ENCODE measurements around the gene SRPX.

Gene SRPX, protein sequence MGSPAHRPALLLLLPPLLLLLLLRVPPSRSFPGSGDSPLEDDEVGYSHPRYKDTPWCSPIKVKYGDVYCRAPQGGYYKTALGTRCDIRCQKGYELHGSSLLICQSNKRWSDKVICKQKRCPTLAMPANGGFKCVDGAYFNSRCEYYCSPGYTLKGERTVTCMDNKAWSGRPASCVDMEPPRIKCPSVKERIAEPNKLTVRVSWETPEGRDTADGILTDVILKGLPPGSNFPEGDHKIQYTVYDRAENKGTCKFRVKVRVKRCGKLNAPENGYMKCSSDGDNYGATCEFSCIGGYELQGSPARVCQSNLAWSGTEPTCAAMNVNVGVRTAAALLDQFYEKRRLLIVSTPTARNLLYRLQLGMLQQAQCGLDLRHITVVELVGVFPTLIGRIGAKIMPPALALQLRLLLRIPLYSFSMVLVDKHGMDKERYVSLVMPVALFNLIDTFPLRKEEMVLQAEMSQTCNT

GRCh38 chrX:38220415-38221390, at the start of gene SRPX:
SRPX (minus strand) TSS chrX:38220871; CDS start chrX:38220792, 79 bp downstream.
- no peak for ATAC-seq

DNA sequence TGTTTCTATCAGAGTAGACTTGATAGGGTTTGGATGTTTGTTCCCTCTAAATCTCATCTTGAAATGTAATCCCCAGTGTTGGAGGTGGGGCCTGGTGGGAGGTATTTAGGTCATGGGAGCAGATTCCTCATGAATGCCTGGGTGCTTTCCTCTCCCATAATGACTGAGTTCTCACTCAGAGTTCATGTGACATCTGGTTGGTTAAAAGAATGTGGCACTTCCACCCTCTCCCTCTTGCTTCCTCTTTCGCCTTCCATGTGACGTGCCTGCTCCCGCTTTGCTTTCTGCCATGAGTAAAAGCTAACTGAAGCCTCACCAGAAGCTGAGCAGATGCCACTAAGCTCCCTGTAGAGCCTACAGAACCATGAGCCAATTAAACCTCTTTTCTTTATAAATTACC, 47.3 kb upstream of the SRPX start:
- no peak for ATAC-seq

- ATAC-seq, result no peak
Measured at GRCh38 chrX:38262715-38263620, 42.3 kb upstream of the SRPX start.

- no peak for ATAC-seq
Measured at GRCh38 chrX:38260231-38260630, 39.6 kb upstream of the SRPX start.

DNA sequence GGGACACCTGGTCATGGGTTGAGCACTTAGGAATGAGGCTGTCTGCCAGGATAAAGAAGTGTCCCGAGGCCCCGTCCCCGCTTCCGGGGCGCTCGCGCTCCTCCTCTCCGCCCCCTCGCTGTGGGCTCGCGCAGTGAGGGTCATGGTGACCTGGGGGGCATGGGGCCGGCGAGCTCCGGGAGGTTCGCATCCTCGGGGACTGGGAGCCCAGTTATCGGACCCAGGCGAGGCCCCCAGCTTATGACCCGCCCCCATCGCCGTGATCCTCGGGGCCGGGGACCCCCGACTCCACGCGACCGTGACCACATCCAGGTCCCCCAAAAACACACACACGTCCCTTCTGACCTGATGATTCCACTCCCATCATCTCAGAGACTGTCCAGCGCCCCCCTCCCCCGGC, 35.3 kb upstream of the SRPX start:
- ATAC-seq, result no peak

- no peak for ATAC-seq
Measured at GRCh38 chrX:38249965-38250364, 29.3 kb upstream of the SRPX start.

DNA sequence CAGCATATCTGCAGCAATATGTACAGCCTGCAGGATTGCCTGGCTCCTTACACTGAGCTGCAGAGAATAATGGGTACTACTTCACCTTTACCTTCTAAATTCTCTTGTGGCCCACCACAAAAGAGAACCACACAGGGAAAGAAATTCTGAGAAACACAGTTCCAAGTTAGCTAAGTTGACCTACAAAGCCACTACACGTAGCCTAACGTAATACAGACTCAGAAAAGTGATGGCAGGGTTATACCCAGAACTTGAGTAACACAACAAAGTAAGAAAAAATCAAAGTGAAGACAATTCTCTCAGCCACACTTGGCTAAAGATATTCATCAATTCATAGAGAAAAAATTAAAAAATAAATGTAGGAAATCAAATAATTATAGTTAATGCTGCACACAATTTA, 26.4 kb upstream of the SRPX start:
- no peak for ATAC-seq

DNA sequence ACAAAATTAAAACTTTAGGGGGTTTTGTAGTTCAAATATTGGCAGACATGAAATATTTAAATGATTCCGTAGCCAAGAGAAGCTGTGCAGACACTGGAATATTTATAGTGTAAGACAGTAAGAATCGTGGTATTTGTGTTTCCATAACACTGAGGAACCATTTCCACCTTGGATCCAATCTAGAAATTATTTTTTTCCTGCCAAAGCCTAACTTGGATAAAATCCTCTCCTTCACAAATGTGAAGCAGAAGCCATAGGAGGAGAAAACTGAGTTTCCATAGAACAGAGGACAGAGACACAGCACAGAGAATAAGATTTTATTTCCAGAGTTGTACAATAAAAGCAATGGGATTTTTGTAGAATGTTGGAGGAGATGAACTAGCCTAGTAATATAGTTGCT, 19.9 kb upstream of the SRPX start:
- no peak for ATAC-seq

- no peak for ATAC-seq
Measured at GRCh38 chrX:38236901-38237615, 16.4 kb upstream of the SRPX start.

DNA sequence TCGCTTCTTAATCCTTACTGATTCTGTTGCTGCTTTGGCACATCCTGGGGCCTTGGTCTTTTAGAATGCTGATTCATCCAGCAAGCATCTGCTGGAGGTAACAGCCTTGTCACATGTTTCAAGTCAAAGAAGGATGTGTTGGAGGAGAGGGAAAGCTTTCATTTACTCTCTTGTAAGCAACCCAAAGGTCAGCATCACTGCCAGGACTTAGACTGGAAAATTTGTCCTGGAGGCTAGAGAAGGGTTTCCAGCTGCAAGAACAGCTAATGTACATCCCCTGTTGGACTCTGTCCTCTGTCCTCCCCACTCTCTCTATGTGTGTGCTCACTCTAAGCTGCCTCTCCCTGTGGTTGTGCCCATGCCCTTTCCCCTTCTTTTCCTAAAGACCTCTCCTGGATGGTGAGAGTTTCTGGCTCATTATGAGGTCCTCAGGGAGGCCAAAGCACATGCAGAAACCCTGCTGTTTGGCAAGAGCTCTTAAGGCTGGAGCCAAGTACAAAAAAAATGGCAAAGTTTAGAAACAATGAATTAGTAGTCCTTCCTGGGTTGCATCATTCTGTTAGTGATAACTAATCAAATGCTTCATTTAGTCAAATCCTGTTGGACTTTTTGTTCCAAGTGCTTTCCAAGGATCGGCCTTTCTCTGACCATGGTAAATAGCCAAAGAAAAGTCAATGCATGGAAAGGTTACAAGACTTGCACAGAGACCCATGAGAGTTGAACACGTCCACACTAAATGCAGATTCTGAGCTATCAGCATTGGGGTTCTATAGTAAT, 13.4 kb upstream of the SRPX start:
- no peak for ATAC-seq

DNA sequence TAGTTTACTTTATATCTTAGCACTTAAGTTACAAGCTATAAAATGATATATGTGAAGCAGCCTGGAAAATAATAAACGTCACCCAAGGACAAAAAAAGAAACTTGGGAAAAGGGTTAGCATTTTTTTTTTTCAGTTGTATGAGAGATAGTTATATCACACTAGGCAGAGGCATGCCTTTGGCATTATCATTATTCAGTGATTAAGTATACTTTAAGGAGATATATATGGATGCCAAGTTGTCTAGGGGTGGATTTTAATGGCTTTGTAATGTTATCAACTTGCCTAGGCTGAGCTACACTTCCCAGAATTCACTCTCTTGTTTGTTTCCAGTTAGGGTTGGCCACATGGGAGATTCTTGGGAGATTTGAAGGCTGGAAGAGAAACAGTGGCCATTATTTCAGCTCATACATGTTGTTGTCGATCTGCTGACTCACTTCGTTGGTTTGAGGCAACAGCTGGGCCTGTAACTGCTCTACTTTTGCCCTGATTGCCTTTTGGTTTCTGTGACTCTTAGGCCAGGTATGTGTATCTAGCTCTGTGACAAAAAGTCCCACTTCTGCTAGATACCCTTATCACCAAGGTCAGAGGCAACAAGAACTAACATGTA, 11.5 kb upstream of the SRPX start:
- ATAC-seq, result no peak

GRCh38 chrX:38225093-38225492, 4.4 kb upstream of the SRPX start:
- no peak for ATAC-seq

- no peak for ATAC-seq
Measured at GRCh38 chrX:38224160-38224559, 3.5 kb upstream of the SRPX start.

- ATAC-seq, result no peak
Measured at GRCh38 chrX:38221391-38221929, 789 bp upstream of the SRPX start.

GRCh38 chrX:38220024-38220414, 652 bp downstream of the SRPX start:
- no peak for ATAC-seq

DNA sequence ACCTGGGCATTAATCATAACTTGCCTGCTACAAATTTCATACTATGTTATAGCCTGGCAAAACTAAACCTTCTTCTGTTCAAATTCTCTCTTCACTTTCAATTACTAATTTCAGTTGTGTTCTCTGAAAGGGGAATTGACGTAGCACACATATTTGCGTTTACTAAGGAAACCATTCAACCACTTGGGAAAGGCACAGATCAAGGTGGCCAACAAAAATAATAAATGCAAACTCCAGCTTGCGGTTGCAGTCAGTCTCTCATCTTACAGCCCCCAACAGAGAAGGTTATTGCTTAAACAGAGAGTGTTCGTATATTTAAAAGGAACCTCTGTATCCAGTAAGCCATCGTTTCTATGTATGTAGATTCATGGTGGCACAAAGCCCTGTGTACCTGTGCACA, 4.0 kb downstream of the SRPX start:
- no peak for ATAC-seq

DNA sequence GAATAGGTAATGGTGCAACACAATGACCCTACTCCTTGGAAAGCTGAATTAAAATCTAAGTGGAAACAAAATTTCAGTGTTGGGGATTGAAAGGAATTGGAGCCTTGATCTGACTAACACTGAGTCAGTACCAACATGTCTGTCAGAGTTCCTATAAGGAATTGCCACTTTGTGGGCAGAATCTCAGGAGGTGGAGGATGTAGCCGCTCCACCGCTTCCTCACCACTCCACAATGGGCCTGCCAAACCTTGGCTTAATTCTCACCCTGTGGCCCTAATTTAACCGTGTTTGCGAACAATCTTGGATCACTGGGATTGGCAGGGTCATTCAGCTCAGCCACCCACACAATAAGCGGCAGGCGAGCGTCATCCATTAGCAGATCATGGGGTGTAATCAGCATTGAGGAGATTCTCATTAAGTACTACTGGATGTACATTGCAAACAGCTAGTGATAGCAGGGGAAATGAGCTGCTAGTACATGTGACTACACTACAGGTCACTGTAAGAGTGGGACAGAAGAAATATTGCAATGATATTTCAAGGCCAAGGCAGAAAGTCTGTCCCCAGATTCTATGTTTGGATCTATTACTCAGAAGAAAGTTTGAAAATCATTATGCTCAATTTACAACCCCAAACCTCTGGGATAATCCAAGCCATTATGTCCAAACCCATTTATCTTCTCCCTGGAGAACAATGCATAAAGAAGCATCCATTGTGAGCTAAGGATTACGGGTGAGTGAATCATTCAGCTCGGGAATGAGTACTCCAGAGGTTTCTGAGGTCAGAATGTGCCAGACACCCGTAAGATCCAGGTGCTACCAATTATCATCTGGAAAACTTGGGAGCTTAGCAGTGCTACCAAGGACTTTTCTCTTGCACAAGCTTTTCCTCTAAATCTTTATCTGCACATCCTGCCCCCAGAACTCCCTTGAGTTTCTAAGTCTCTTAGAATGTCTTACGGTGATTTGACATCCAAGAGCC, 5.8 kb downstream of the SRPX start:
- ATAC-seq, result no peak

DNA sequence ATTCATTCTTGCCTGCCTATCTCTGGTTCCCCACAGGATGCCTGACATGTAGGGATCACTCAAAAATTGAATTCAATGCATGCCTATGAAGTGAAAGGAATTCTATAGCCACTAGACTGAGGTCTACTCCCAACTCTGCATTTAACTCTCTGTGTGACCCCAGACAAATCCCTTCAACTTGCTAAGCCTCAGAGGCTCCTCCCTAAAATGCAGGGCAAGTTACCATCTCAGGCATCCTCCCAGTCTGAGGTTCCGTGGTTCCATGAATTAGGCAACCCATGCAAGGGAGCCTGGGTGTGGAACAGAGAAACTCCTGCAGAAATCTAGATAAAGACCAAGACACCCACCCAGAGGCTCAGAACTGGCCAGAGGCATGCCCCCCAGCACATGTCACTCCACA, 6.6 kb downstream of the SRPX start:
- no peak for ATAC-seq

All from activated CD4-positive, CD25-positive, alpha-beta regulatory T cell treated with anti-CD3 and anti-CD28 coated beads, Interleukin-2, amount 50 U/mL, for 24 hours (primary cell).